Activated CD8-positive, alpha-beta memory T cell treated with anti-CD3 and anti-CD28 coated beads for 1 hour (primary cell): Measurements from ENCODE around the gene POC1B.
A peak's percentile ranks its signal among the peaks of the same experiment; 100 is the strongest.

Source experiments
- DNase-seq, 2 donors: peaks; one replicate each; pipeline ENCODE4 v3.0.0-alpha.2; 2020; ENCODE audit warnings: low read depth in 1 of 2; ENCODE audit errors: extremely low read depth in 1 of 2

The POC1B gene

DNA sequence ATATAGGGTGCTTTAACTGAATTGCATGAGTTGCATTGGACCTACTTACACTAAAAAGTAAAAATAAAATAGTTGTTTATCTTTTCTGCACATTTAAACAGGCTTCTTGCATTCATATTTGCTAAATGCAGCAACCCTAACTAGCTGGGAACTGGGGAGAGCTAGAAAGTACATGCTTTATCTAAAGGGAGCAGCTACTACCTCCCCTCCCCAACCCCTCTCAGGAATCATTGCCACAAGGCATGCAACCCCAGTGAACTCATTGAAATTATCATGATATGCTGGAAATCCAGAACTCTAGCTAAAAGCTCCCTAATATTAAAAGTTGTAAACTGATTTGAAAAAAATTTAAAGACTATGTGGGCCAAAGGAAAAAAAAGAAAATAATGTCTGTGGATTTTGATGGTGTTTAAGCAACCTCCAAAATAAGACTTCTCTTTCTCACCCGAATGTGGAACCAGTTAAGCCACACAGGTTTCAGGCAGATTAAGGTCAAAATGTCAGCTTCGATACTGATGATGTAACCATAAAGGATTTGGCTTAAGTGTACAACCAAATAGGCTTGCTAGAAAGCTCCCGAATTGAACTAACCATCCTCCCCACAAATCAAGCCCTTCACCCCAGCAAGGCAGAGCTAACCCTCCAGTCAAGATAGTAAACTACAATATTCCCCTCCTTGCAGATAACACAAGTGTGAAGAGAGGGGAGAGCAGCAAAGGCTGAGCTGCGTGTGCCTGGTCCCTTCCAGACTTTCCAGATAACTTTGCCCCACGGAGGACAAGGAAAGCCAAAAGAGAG lies 13.8 kb upstream of the POC1B start:
- DNase-seq: no peak

DNA sequence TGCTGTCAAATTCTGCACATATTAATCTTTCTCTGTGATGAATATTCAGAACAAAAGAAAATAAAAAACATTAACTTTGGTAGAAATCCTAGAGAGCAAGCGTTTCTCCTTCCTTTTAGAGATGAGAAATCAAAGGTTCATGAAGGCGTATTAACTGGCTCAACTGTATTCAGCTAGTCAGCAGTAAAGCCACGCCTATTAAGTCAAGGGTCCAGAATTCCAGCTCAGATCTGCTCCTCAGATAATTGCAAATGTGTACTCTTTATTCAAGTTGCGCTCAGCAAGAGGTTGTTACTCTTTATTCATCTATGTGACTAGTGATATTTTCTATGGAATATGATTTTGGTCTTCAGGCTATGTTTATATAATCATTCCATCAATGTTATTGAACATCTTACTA lies 13.1 kb upstream of the POC1B start:
- no peak for DNase-seq

GRCh38 chr12:89537389-89537788 lies 11.5 kb upstream of the POC1B start:
- no peak for DNase-seq

GRCh38 chr12:89529738-89530137 lies 3.9 kb upstream of the POC1B start:
- no peak for DNase-seq

GRCh38 chr12:89528434-89528833 lies 2.6 kb upstream of the POC1B start:
- DNase-seq: no peak

- no peak for DNase-seq
These were observed 483 bp downstream of the POC1B start for GRCh38 chr12:89525305-89525823.

DNA sequence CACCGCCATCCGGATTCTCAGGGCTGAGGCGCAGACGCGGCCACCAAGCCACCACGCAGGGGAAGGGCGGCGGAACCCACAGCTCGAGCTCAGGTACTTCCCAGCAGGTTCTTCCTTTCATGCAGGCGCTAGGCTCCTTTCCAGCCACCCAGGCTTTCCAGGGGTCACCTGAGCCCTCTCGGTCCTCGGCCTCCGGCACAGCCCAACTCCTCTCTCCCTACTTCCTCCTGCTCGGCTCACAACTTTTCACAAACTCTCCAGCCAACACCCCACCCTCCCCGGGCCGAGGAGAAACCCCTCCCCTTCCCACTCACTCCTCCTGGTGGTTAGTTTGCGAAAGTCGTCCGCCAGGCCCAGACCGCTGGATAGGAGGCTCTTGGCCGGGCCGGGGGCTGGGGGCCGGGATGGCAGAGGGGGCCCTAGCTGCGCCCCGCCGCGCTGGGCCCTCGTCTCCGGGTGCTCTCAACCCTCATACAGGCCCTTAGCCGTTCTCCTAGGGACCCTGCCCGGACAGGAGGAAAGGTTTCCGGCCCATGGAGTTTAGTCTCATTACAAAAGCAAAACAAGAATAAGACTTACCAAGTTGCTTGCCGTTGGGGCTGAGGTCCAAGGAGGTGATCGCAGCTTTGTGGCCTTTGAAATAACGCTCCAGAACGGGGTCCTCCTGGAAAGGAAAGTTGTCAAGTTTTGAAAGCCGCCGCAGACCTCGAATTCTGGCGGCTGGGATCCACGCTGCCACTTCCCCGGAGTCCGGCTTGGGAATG lies 1.1 kb downstream of the POC1B start, which contains the start of gene GALNT4:
Gene GALNT4, minus strand, starts transcription at position 256 of the 764 bp plus-strand sequence. Its CDS starts 247 bp downstream, at position 9.
- peak; percentile 31 to 56 for DNase-seq

DNA sequence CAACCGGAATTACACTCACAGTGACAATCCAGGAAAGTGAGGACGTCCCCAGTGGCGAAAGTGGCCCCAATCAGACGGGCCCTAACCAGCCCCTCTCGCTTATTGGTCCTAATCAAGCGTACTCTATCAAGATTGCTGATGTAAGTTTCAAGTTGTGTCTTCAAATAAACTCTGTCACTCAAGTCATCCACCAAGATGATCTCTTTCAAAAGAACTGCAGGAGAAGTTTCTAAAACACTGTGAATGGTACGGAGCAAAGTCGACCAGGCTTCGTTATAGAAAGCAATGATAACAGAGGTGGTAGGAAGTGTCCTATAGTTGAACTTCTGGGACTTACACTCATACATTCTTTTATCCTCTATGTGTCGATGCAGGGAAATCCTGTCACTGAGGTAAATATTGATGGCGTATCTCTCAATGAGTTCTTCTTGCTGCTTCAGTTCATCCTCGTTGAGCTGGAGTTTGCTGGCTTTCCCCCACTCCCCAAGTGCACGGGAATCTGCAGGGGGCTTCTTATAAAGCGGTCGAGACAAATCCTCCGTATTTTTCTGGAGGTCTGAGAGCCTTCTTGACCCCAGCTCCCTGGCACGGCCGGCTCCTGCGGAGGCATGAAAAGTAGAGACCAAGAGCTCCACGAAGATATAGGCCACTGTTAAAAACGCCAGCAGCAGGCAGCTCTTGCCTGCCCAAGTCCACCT lies 1.9 kb downstream of the POC1B start:
- DNase-seq: no peak

- DNase-seq: no peak
These were observed 2.5 kb downstream of the POC1B start for GRCh38 chr12:89523393-89523792.

DNA sequence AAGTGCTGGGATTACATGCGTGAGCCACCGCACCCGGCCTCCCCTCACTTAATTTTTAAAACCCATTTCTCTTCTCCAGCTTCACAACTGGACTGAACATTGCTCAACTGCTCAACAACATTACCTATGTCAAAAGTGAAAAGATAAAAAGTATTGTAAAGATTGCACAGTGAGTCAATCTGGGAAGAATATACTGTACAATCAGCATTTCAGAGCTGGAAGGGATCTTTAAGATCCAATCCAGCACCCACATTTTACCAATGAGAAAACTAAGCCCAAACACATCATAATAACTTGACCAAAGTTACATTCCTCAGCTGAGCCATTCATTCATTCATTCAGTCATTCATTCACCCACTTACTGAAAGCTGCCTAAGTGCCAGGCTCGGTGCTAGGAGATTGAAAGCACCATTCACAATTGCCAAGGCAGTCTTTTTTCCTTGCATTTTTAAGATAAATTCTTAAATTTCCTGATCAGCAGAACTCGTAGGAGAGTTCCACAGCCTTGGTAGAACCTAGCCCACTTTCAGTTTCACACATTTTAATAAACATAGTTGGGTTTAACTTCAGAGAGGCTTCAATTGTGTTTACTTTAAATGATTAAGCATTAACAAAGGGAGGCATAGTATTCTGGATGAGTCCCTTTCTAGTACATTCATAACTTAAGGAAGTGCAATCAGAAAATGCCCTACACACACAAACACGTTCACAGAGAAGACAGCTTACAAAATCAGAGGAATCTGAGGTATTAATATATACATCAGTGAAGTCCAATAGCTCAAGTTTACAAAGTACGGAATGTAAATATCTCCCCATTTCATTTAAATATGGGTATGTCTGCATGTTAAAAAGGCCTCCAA lies 4.3 kb downstream of the POC1B start:
- DNase-seq: no peak

DNA sequence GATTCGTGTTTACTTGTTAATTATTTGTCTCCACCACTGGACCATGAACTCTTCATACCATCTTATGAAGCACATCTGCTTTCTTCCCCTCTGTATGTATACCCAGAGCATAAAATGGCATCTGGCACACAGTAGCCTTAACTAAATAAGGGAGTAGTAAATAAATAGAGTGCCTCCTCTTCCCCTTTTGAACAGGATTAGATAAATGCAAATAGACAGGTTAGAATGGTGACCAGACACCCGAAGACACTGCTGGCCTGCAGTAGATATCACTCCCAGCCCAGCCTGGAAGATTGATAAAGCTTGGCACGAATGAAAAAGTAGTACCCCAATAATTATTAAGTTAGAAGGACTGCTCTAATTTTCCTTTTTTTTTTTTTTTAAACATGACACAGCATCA lies 8.1 kb downstream of the POC1B start:
- DNase-seq: no peak

- no peak for DNase-seq
These were observed 9.2 kb downstream of the POC1B start for GRCh38 chr12:89516633-89517032.

DNA sequence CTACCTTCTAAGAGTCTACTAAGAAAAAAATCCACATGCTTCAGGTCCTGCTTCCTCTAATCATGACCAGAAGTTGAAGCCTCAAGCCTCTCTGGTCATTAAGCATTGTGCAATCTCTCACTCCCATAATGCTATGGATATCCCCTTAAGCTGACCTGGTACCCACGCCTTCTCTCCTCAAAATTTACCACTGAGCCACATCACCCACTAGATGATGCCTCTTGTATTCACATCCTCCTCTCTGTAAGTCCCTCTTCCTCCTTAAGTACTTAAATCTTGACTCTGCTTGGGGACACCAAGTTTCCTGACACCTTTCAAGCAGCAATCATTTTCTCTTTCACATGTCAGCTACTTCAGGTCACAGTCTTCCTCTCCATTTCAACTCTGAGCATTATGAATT lies 11.1 kb downstream of the POC1B start:
- no peak for DNase-seq

DNA sequence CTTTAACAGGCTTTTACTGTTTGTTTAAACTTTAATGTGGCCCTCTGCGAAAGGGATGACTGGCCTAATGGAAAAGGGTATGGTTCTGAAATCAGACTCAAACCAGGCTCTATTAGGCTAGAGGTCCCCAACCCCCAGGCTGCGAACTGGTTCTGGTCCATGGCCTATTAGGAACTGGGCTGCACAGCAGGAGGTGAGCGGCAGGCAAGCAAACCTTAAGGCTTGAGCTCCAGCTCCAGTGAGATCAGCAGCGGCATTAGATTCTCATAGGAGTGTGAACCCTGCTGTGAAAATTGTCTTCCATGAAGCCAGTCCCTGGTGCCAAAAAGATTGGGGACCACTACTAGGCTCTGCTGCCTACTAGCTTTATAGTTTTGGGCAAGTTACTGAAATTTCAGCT lies 12.3 kb downstream of the POC1B start:
- no peak for DNase-seq

- no peak for DNase-seq
These were observed 18.6 kb downstream of the POC1B start for GRCh38 chr12:89507015-89507824.

DNA sequence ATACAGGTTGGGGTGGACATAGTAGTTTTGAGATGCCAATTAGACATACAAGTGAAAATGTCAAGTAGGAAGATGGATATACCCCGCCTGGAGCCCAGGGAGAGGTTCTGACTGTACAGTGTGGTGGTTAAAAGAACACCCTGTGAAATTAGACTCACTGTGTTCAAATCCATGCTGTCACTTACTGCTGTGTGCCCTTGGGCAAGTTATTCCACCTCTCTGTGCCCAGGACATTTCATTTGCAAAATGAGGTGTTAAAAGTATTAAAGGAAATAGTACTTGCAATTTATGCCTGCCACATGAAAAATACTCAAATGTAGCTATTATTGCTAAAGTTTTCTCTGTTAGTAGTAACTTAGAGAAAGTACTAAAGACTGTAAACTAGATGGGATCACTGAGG lies 19.8 kb downstream of the POC1B start:
- no peak for DNase-seq

DNA sequence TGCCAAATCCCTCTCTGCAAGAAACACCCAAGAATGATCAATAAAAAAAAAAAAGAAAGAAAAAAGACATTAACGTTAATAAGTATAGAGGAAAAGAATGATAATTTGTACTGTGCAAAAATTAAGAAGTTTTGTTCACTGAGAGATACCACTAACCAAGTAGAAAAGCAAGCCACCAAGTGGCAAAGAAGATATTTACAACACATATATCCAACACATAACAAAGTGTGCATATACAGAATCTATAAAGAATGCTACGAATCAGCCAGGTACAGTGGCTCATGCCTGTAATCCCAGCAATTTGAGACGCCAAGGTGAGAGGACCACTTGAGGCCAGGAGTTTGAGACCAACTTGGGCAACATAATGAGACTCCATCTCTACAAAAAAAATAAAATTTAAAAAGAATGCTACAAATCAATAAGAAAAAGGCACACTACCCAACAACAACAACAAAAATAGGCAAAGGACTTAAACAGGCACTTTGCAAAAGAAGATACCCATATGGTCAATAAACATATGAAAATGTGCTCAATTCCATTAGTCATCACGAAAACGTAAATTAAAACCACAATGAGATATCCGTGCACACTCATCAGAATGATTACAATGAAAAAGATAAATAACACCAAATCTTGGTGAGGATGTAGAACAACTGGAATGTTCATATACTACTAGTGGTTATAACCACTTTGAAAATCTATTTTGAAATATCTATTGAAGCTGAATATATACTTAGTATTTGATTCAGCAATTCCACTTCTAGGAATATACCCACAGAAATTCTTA lies 21.1 kb downstream of the POC1B start:
- no peak for DNase-seq

- no peak for DNase-seq
These were observed 24.1 kb downstream of the POC1B start for GRCh38 chr12:89501793-89502192.

DNA sequence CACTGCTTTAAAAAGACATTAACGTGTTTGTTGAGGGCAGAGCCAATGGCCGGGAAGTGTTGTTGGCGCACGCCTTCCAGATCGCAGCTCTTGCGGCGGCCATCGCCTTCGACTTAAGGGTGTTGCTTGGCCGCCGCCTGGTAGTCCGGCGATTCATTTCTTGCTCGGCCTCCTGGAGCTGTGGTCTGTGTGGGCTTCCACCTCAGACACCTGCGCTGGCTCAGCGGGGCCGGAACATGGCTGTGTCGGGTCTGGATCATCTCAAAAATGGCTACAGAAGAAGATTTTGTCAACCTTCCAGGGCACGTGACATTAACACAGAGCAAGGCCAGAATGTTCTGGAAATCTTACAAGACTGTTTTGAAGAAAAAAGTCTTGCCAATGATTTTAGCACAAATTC lies 26.0 kb downstream of the POC1B start:
- no peak for DNase-seq
